Thyroid gland (tissue), 4 donors: ENCODE results near the gene FNDC3B. TPM values are rescaled to one million over a fixed set of nuclear protein-coding genes. Genes with fewer than 3 reads are reported as not detected.
"Not testable (repeated sequence)": the region's sequence is repeated elsewhere in the genome, so short reads cannot be mapped to it uniquely, and the experiment has no call there.

Experiments used
- DNase-seq, 2 donors: peaks; one replicate each; pipeline ENCODE4 v3.0.0-alpha.2; 2019
- H3K27ac ChIP-seq, 3 donors: fragments of 200-600 bp; sonication (generic); 1 replicate in 2 of 3; 2 replicates in 1 of 3; pipeline ENCODE4 v1.5.1; 2016 to 2019; ENCODE audit warnings: mild to moderate bottlenecking in 1 of 3, moderate library complexity in 1 of 3
- H3K27me3 ChIP-seq: fragments of 200-600 bp; sonication (generic); one replicate; pipeline ENCODE4 v1.5.1; 2019
- H3K36me3 ChIP-seq, 2 donors: fragments of 200-600 bp; sonication (generic); one replicate each; pipeline ENCODE4 v1.5.1; 2016 to 2019
- H3K4me1 ChIP-seq, 2 donors: fragments of 200-600 bp; sonication (generic); one replicate each; pipeline ENCODE4 v1.5.1; 2017 to 2019
- H3K4me3 ChIP-seq, 3 donors: fragments of 200-600 bp; sonication (generic); replicated peaks in 1 of 3; 1 replicate in 2 of 3; 2 replicates in 1 of 3; pipeline ENCODE4 v1.5.1; 2016; ENCODE audit warnings: mild to moderate bottlenecking in 1 of 3
- H3K9me3 ChIP-seq: fragments of 200-600 bp; sonication (generic); one replicate; pipeline ENCODE4 v1.5.1; 2017
- CTCF ChIP-seq, 6 experiments: fragments of 200-600 bp in 3 of 6; fragments of 450-650 bp in 3 of 6; sonication (generic) in 3 of 6; IDR thresholded peaks; one replicate each; pipeline ENCODE4 v1.5.1; 2016 to 2019; ENCODE audit warnings: antibody characterized with exemption in 6 of 6, mild to moderate bottlenecking in 2 of 6, inconsistent platforms in 1 of 6, moderate library complexity in 1 of 6
- POLR2A ChIP-seq, 2 donors: fragments of 450-650 bp; IDR thresholded peaks; one replicate each; pipeline ENCODE4 v1.6.1; 2017; ENCODE audit warnings: antibody characterized with exemption in 2 of 2, mild to moderate bottlenecking in 2 of 2, moderate library complexity in 1 of 2
- WGBS, 2 donors: methylation state at CpG; one replicate each; pipeline ENCODE4 v1.1.5; 2017; 5-methylcytosine and 5-hydroxymethylcytosine counted together
- intact Hi-C: fragments of 100-400 bp; cut with DNase I; formaldehyde crosslinking; loops from one replicate; pipeline ENCODE4 v1.15.1; 2023
- total RNA-seq, 4 donors: library from RNA; depleted of rRNA; stranded (reverse); fragments of >200 nt; gene quantifications; one replicate each; pipeline ENCODE4 v1.2.3, GENCODE V29; 2016

Gene FNDC3B
- total RNA-seq, 4 donors from 2014 or later: 118 to 172 (median 146) TPM

GRCh38 chr3:172367205-172368105, 328.1 kb downstream of the FNDC3B start:
- peaks cover 0 to 8% of the 10 kb centered on the region in 2 donors for H3K36me3 ChIP-seq
- intact Hi-C loops: no loop called here
- no peaks in the 10 kb centered on the region for H3K9me3 ChIP-seq
- H3K27ac ChIP-seq: no peak overlapping the region
- H3K27me3 ChIP-seq: no peaks in the 10 kb centered on the region
- DNase-seq: no peak
- H3K4me1 ChIP-seq: peaks cover 0 to 4% of the 10 kb centered on the region in 2 donors
- TF ChIP-seq CTCF (IDR thresholded peaks at IDR 0.05) (no peak), POLR2A (IDR thresholded peaks at IDR 0.05) (no peak)
- 87 to 88% methylated on average over 9 of the region's 9 CpGs for WGBS, 2 donors
- no peak overlapping the region for H3K4me3 ChIP-seq

DNA sequence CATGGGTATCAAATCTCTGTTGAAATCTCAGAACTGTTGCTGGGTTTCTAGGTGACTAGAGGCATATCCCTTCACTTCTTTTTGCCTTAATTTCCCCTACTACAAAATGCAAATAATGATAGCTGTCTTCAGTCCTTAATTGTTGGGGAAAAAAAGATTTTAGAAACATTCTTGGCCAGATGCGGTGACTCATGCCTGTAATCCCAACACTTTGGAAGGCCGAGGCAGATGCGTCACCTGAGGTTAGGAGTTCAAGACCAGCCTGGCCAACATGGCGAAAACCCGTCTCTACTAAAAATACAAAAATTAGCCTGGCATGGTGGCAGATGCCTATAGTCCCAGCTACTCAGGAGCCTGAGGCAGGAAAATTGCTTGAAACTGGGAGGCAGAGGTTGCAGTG, 329.2 kb downstream of the FNDC3B start:
- H3K4me3 ChIP-seq, H3K4me1 ChIP-seq, H3K9me3 ChIP-seq, H3K27ac ChIP-seq, H3K36me3 ChIP-seq, H3K27me3 ChIP-seq, intact Hi-C loops, DNase-seq: not testable (repeated sequence)
- WGBS, 2 donors: 96 to 97% methylated on average over 5 of the region's 5 CpGs

- TF ChIP-seq CTCF (IDR thresholded peaks at IDR 0.05) (no peak), POLR2A (IDR thresholded peaks at IDR 0.05) (no peak)
- H3K4me3 ChIP-seq: no peak overlapping the region
- H3K27me3 ChIP-seq: no peaks in the 10 kb centered on the region
- intact Hi-C loops: no loop called here
- no peak overlapping the region for H3K27ac ChIP-seq
- H3K36me3 ChIP-seq: peaks cover 0 to 2% of the 10 kb centered on the region in 2 donors
- H3K9me3 ChIP-seq: no peaks in the 10 kb centered on the region
- WGBS, 2 donors: 94% methylated on average over 9 of the region's 9 CpGs
- DNase-seq: no peak
- peaks cover 0 to 4% of the 10 kb centered on the region in 2 donors for H3K4me1 ChIP-seq
These were observed 330.3 kb downstream of the FNDC3B start for GRCh38 chr3:172369590-172370259.

GRCh38 chr3:172370419-172370818, 331.0 kb downstream of the FNDC3B start:
- intact Hi-C loops: no loop called here
- Histone ChIP-seq H3K27me3 (no peaks in the 10 kb centered on the region), H3K4me1 (peaks cover 0 to 4% of the 10 kb centered on the region in 2 donors), H3K27ac (no peak overlapping the region), H3K36me3 (peaks cover 0 to 2% of the 10 kb centered on the region in 2 donors), H3K4me3 (no peak overlapping the region), H3K9me3 (no peaks in the 10 kb centered on the region)
- WGBS, 2 donors: 79 to 84% methylated on average over 3 of the region's 3 CpGs
- no peak for DNase-seq
- no peak for TF ChIP-seq POLR2A (IDR thresholded peaks at IDR 0.05)
- no peak for TF ChIP-seq CTCF (IDR thresholded peaks at IDR 0.05)

GRCh38 chr3:172371544-172371943, 332.2 kb downstream of the FNDC3B start:
- no peak overlapping the region for H3K4me3 ChIP-seq
- WGBS, 2 donors: 95% methylated on average over 4 of the region's 4 CpGs
- H3K27me3 ChIP-seq: no peaks in the 10 kb centered on the region
- peaks cover 0 to 4% of the 10 kb centered on the region in 2 donors for H3K4me1 ChIP-seq
- intact Hi-C loops: no loop called here
- no peak for DNase-seq
- peaks cover 0 to 2% of the 10 kb centered on the region in 2 donors for H3K36me3 ChIP-seq
- H3K9me3 ChIP-seq: no peaks in the 10 kb centered on the region
- TF ChIP-seq CTCF (IDR thresholded peaks at IDR 0.05): no peak
- TF ChIP-seq POLR2A (IDR thresholded peaks at IDR 0.05): no peak
- no peak overlapping the region for H3K27ac ChIP-seq
